Smooth muscle cell (in vitro differentiated cells): ENCODE measurements around the gene LPIN2. TPM values are rescaled to one million over a fixed set of nuclear protein-coding genes. Genes with fewer than 3 reads are reported as not detected.

ENCODE experiments used
- DNase-seq: peaks from one replicate; lab custom pipeline; 2025; ENCODE audit not compliant: unreplicated experiment; lab: John Stamatoyannopoulos, UW
- H2AFZ ChIP-seq: fragments of 200-600 bp; sonication (generic); 2 replicates; pipeline ENCODE4 v1.6.0; 2016; ENCODE audit warnings: antibody characterized with exemption, low read depth, mild to moderate bottlenecking
- H3F3A ChIP-seq: fragments of 200-600 bp; sonication (generic); 2 replicates; pipeline ENCODE4 v1.6.0; 2017; ENCODE audit warnings: antibody characterized with exemption, low read depth
- H3K27ac ChIP-seq: fragments of 200-600 bp; sonication (generic); 2 replicates; pipeline ENCODE4 v1.5.1; 2016; ENCODE audit warnings: low read depth, mild to moderate bottlenecking
- H3K27me3 ChIP-seq: fragments of 200-600 bp; sonication (generic); 2 replicates; pipeline ENCODE4 v1.6.1; 2016; ENCODE audit warnings: low read depth, mild to moderate bottlenecking
- H3K36me3 ChIP-seq: fragments of 200-600 bp; sonication (generic); 2 replicates; pipeline ENCODE4 v1.5.1; 2016; ENCODE audit warnings: low read depth
- H3K4me1 ChIP-seq: fragments of 200-600 bp; sonication (generic); 2 replicates; pipeline ENCODE4 v1.5.1; 2016; ENCODE audit warnings: low read depth
- H3K4me2 ChIP-seq: fragments of 200-600 bp; sonication (generic); 2 replicates; pipeline ENCODE4 v1.6.0; 2016; ENCODE audit warnings: mild to moderate bottlenecking
- H3K4me3 ChIP-seq: fragments of 200-600 bp; sonication (generic); 2 replicates; pipeline ENCODE4 v1.5.1; 2016; ENCODE audit warnings: mild to moderate bottlenecking
- H3K79me2 ChIP-seq: fragments of 200-600 bp; sonication (generic); 2 replicates; pipeline ENCODE4 v1.6.0; 2016; ENCODE audit warnings: low read depth, mild to moderate bottlenecking
- H3K9ac ChIP-seq: fragments of 200-600 bp; sonication (generic); 2 replicates; pipeline ENCODE4 v1.6.0; 2016; ENCODE audit warnings: low read depth
- H3K9me3 ChIP-seq: fragments of 200-600 bp; sonication (generic); replicated peaks from 2 replicates; pipeline ENCODE4 v1.5.1; 2016; ENCODE audit warnings: low read depth
- H4K20me1 ChIP-seq: fragments of 200-600 bp; sonication (generic); 2 replicates; pipeline ENCODE4 v1.6.0; 2016; ENCODE audit warnings: low read depth
- CTCF ChIP-seq: fragments of 200-600 bp; sonication (generic); IDR thresholded peaks from 2 replicates; pipeline ENCODE4 v1.5.1; 2017; ENCODE audit warnings: borderline replicate concordance, mild to moderate bottlenecking, antibody characterized with exemption; ENCODE audit not compliant: insufficient read depth, poor library complexity, severe bottlenecking
- WGBS: methylation state at CpG from one replicate; pipeline ENCODE4 v1.1.7; 2016; ENCODE audit warnings: low lambda C conversion rate; 5-methylcytosine and 5-hydroxymethylcytosine counted together
- polyA plus RNA-seq: library from polyadenylated mRNA; unstranded; fragments of >200 nt; fragmentation: Nextera tagmentation; extraction: Ambion mirVana; gene quantifications from 2 replicates; pipeline ENCODE4 v1.2.1, GENCODE V29; 2016
- total RNA-seq: library from RNA; depleted of rRNA; stranded (reverse); fragments of >200 nt; gene quantifications from 2 replicates; pipeline ENCODE4 v1.2.3, GENCODE V29; 2014

Gene LPIN2
- total and polyA plus RNA-seq, 2 experiments from 2014 or later: 15.4 to 20.0 TPM

GRCh38 chr18:3040173-3040572 is 27.2 kb upstream of the LPIN2 start:
- H3K4me3 ChIP-seq: no peak overlapping the region
- 96% methylated on average over 2 of the region's 2 CpGs for WGBS
- H3K4me1 ChIP-seq: peaks cover 4% of the 10 kb centered on the region
- no peaks in the 10 kb centered on the region for H3F3A ChIP-seq
- H4K20me1 ChIP-seq: no peaks in the 10 kb centered on the region
- no peaks in the 10 kb centered on the region for H3K9me3 ChIP-seq
- H3K9ac ChIP-seq: no peak overlapping the region
- H3K27ac ChIP-seq: no peak overlapping the region
- no peak for DNase-seq
- no peak overlapping the region for H2AFZ ChIP-seq
- no peak for TF ChIP-seq CTCF
- H3K27me3 ChIP-seq: no peaks in the 10 kb centered on the region
- no peaks in the 10 kb centered on the region for H3K79me2 ChIP-seq
- no peak overlapping the region for H3K4me2 ChIP-seq
- no peaks in the 10 kb centered on the region for H3K36me3 ChIP-seq

- H3K27ac ChIP-seq: peak overlapping the region; percentile 59
- no peak for TF ChIP-seq CTCF
- peak overlapping the region; percentile 15 for H3K4me2 ChIP-seq
These were observed 24.5 kb upstream of the LPIN2 start for GRCh38 chr18:3037423-3037915.

DNA sequence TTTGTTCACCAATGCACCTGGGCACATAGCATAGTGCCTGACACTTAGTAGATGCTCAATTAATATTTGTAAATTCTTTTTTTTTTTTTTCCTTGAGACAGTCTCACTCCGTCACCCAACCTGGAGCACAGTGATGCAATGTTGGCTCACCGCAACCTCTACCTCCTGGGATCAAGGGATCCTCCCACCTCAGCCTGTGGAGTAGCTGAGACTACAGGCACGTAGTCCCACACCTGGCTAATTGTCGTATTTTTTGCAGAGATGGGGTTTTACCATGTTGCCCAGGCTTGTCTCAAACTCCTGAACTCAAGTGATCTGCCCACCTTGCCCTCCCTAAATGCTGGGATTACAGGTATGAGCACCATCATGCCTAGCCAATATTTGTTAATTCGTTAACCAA is 23.2 kb upstream of the LPIN2 start:
- DNase-seq: no peak

More at GRCh38 chr18:3037423-3037915, 24.5 kb upstream of the LPIN2 start:
- no peak for DNase-seq
- Histone ChIP-seq H3K9me3 (no peaks in the 10 kb centered on the region), H3K9ac (no peak overlapping the region), H3K79me2 (no peaks in the 10 kb centered on the region), H3K4me1 (peaks cover 4% of the 10 kb centered on the region), H3K4me3 (no peak overlapping the region), H3K27me3 (no peaks in the 10 kb centered on the region), H3K36me3 (no peaks in the 10 kb centered on the region), H3F3A (no peaks in the 10 kb centered on the region), H2AFZ (no peak overlapping the region), H4K20me1 (no peaks in the 10 kb centered on the region)
- 28% methylated on average over 4 of the region's 4 CpGs for WGBS

More for the DNA sequence above, 23.2 kb upstream of the LPIN2 start:
- H4K20me1 ChIP-seq: no peaks in the 10 kb centered on the region
- H3K27me3 ChIP-seq: no peaks in the 10 kb centered on the region
- WGBS: 92% methylated on average over 5 of the region's 5 CpGs
- no peaks in the 10 kb centered on the region for H3K9me3 ChIP-seq
- H3K9ac ChIP-seq: no peak overlapping the region
- H3K36me3 ChIP-seq: no peaks in the 10 kb centered on the region
- TF ChIP-seq CTCF: no peak
- no peak overlapping the region for H3K27ac ChIP-seq
- no peak overlapping the region for H2AFZ ChIP-seq
- H3K79me2 ChIP-seq: no peaks in the 10 kb centered on the region
- H3F3A ChIP-seq: no peaks in the 10 kb centered on the region
- H3K4me3 ChIP-seq: no peak overlapping the region
- H3K4me1 ChIP-seq: peaks cover 4% of the 10 kb centered on the region
- H3K4me2 ChIP-seq: no peak overlapping the region
